Measurements from ENCODE around the gene PANX2. TPM values are rescaled to one million over a fixed set of nuclear protein-coding genes. Genes with fewer than 3 reads are reported as not detected.
A peak's percentile ranks its signal among the peaks of the same experiment; 100 is the strongest.

PANX2 gene
- total RNA-seq, 4 donors from 2014 or later: 1.4 to 4.3 (median 1.8) TPM

DNA sequence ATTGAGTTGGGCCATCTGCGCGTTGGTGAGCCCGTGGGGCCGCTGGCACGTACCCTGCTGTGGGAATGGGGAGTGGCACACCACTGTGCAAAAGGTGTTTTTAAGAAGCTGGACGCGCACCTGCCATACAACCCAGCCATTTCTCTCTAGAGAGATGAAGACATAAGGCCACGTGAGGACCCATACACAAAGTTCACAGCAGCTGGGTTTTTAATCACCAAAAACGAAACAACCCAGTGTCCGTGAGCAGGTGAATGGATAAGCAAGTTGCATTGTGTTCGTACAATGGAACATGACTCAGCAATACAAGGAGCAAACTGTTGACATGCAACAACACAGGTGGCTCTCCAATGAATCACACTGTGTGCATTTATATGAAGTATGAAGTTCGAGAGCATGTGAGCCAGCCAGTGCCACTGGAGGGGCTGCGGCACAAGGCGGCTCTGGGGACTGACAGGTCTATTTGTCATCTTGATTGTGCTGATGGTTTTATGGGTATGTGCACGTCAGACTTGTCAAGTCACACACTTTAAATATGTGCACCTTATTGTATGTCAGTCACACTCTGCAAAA, 30.6 kb upstream of the PANX2 start:
- intact Hi-C loops (cut with DNase I; ENCODE audit: low total_unique reads): no loop called here
- no peak overlapping the region for H3K4me3 ChIP-seq (ENCODE audit: low read depth, poor library complexity, severe bottlenecking)
- 78 to 79% methylated on average over 15 of the region's 15 CpGs for WGBS, 2 donors
- no peak for TF ChIP-seq CTCF (IDR thresholded peaks at IDR 0.05)
- no peak for TF ChIP-seq POLR2A (IDR thresholded peaks at IDR 0.05)
- DNase-seq (ENCODE audit: low spot score in 2 of 2): peak in 1 of 2 donors; percentile 78

GRCh38 chr22:50140615-50141014, 29.9 kb upstream of the PANX2 start:
- peak in 1 of 2 donors; percentile 28 for DNase-seq (ENCODE audit: low spot score in 2 of 2)
- intact Hi-C loops (cut with DNase I; ENCODE audit: low total_unique reads): no loop called here
- H3K4me3 ChIP-seq (ENCODE audit: low read depth, poor library complexity, severe bottlenecking): no peak overlapping the region
- no peak for TF ChIP-seq POLR2A (IDR thresholded peaks at IDR 0.05)
- TF ChIP-seq CTCF (IDR thresholded peaks at IDR 0.05): no peak
- WGBS, 2 donors: 73 to 84% methylated on average over 3 of the region's 3 CpGs

DNA sequence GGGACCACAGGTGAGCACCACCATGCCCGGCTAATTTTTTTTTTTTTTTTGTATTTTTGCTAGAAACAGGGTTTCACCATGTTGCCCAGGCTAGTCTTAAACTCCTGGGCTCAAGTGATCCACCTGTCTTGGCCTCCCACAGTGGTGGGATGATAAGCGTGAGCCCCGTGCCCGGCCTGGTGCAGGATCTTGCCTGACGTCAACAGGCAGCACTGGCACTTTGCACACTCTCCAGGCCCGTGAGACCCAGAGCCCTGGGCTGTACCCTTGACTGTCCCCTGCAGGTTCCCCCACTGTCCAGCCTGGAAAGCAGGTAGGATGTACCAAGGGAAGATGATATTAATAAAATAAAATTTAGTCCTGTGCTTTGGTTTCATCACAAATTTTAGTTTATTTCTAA, 29.1 kb upstream of the PANX2 start:
- WGBS, 2 donors: 81 to 91% methylated on average over 6 of the region's 6 CpGs
- peak in 1 of 2 donors; percentile 49 for DNase-seq (ENCODE audit: low spot score in 2 of 2)
- no peak overlapping the region for H3K4me3 ChIP-seq (ENCODE audit: low read depth, poor library complexity, severe bottlenecking)
- no peak for TF ChIP-seq CTCF (IDR thresholded peaks at IDR 0.05)
- TF ChIP-seq POLR2A (IDR thresholded peaks at IDR 0.05): no peak
- intact Hi-C loops (cut with DNase I; ENCODE audit: low total_unique reads): no loop called here

GRCh38 chr22:50141891-50142363, 28.6 kb upstream of the PANX2 start:
- H3K4me3 ChIP-seq (ENCODE audit: low read depth, poor library complexity, severe bottlenecking): no peak overlapping the region
- intact Hi-C loops (cut with DNase I; ENCODE audit: low total_unique reads): no loop called here
- peak in 1 of 2 donors; percentile 43 for DNase-seq (ENCODE audit: low spot score in 2 of 2)
- TF ChIP-seq POLR2A (IDR thresholded peaks at IDR 0.05): no peak
- TF ChIP-seq CTCF (IDR thresholded peaks at IDR 0.05): no peak
- 57 to 58% methylated on average over 11 of the region's 11 CpGs for WGBS, 2 donors

- 74 to 80% methylated on average over 7 of the region's 7 CpGs for WGBS, 2 donors
- no peak for DNase-seq (ENCODE audit: low spot score in 2 of 2)
- TF ChIP-seq POLR2A (IDR thresholded peaks at IDR 0.05) (no peak), CTCF (IDR thresholded peaks at IDR 0.05) (no peak)
- no peak overlapping the region for H3K4me3 ChIP-seq (ENCODE audit: low read depth, poor library complexity, severe bottlenecking)
- intact Hi-C loops (cut with DNase I; ENCODE audit: low total_unique reads): no loop called here
Measured at GRCh38 chr22:50143096-50143495, 27.4 kb upstream of the PANX2 start.
